Measurements from ENCODE around the gene GLIPR2.

DNA sequence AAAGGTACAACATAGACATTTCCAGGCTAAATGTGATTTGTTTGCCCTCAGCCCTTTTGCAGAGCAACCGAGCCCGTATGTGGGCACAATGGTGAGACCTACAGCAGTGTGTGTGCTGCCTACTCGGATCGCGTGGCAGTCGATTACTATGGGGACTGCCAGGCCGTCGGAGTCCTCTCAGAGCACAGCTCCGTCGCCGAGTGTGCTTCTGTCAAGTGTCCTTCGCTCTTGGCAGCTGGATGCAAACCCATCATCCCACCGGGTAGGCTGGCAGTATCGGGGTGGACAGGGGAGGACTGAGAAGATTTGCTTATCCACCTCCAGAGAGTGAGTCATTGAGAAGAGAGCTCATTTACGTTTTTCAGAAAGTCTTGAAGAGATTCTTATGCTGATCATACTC is 17.8 kb upstream of the GLIPR2 start:
- TF ChIP-seq, protein P1, sequence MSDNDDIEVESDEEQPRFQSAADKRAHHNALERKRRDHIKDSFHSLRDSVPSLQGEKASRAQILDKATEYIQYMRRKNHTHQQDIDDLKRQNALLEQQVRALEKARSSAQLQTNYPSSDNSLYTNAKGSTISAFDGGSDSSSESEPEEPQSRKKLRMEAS (IDR thresholded peaks at IDR 0.05; ENCODE audit: low read depth, low read length) = no peak
- TF ChIP-seq, protein P2, sequence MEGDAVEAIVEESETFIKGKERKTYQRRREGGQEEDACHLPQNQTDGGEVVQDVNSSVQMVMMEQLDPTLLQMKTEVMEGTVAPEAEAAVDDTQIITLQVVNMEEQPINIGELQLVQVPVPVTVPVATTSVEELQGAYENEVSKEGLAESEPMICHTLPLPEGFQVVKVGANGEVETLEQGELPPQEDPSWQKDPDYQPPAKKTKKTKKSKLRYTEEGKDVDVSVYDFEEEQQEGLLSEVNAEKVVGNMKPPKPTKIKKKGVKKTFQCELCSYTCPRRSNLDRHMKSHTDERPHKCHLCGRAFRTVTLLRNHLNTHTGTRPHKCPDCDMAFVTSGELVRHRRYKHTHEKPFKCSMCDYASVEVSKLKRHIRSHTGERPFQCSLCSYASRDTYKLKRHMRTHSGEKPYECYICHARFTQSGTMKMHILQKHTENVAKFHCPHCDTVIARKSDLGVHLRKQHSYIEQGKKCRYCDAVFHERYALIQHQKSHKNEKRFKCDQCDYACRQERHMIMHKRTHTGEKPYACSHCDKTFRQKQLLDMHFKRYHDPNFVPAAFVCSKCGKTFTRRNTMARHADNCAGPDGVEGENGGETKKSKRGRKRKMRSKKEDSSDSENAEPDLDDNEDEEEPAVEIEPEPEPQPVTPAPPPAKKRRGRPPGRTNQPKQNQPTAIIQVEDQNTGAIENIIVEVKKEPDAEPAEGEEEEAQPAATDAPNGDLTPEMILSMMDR (IDR thresholded peaks at IDR 0.05; ENCODE audit: low read depth, low read length) = no peak
- no peak for TF ChIP-seq POLR2A (IDR thresholded peaks at IDR 0.05; ENCODE audit: extremely low read depth, insufficient read length)
